Brain pericyte (primary cell): ENCODE measurements around the gene HOXA11.
A peak's percentile ranks its signal among the peaks of the same experiment; 100 is the strongest.

Source experiments
- DNase-seq: peaks from one replicate; pipeline ENCODE4 v3.0.0-alpha.2; 2012; ENCODE audit warnings: low read depth, low spot score

The HOXA11 gene

GRCh38 chr7:27205325-27206280, 20.6 kb upstream of the HOXA11 start:
- no peak for DNase-seq

- DNase-seq, result no peak
Measured at GRCh38 chr7:27204851-27205322, 19.9 kb upstream of the HOXA11 start.

- DNase-seq, result no peak
Measured at GRCh38 chr7:27203964-27204594, 19.0 kb upstream of the HOXA11 start.

- DNase-seq, result no peak
Measured at GRCh38 chr7:27203365-27203953, 18.4 kb upstream of the HOXA11 start.

- no peak for DNase-seq
Measured at GRCh38 chr7:27202862-27203134, 17.8 kb upstream of the HOXA11 start.

DNA sequence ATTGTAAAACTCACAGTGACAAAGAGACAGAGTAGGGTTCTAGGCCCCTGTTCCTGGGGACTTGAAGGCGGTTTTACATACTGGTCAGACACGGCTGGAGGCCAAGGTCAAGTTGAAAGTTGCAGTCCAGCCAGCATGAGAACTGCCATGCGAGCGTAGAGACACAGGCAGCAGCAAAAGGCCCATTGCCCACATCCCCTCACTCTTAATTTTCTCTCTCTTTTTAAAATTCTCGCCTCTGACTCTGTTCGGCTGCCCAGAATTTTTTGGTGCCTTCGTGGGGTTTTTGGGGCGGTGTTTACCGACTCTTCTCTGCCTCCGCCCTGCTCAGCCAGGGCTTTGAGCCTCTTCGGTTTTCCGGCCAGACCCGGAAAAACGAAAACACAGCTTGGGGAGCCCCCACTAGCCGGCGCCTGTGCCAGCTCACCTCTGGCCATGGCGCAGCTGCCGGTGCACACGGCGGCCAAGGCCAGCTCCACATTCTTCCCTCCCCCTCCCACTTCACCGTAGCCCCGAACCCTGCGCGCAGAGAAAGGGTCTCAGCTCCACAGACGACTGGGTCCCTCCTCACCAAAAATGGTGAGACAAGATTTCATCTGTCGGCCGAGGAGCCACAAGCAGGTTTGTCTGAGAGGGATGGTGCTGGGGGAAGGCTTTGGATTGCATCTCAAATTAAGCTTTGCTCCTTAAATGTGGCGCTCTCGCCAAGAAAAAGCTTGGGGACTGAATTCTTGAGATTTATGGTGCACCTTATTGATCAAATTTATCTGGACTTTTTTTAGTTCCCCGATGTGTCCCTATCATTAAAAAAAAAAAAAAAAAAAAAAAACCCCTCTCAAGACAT, 17.2 kb upstream of the HOXA11 start:
- DNase-seq, result no peak

DNA sequence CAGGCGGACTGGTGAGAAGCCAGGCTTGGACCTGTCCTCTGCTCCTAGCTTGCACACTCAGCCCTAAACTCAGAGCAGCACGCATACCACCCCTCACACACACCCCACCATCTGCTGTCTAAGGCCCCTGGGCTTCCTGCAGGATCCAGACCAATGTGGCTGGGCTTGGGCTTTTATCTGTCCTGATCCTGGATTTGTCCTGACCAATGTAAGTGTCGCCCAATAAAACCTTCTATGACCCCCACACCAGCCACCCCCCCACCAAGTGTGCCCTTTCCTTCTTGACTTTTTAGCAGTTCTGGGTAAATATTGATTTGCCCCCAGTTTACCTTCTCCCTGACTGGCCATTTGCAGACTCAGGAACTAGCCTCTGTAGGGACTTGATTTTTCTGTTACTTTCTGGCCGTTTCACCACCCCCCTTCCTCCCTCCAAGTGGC, 16.6 kb upstream of the HOXA11 start:
- DNase-seq, result no peak

- DNase-seq, result no peak
Measured at GRCh38 chr7:27200761-27201579, 15.9 kb upstream of the HOXA11 start.

DNA sequence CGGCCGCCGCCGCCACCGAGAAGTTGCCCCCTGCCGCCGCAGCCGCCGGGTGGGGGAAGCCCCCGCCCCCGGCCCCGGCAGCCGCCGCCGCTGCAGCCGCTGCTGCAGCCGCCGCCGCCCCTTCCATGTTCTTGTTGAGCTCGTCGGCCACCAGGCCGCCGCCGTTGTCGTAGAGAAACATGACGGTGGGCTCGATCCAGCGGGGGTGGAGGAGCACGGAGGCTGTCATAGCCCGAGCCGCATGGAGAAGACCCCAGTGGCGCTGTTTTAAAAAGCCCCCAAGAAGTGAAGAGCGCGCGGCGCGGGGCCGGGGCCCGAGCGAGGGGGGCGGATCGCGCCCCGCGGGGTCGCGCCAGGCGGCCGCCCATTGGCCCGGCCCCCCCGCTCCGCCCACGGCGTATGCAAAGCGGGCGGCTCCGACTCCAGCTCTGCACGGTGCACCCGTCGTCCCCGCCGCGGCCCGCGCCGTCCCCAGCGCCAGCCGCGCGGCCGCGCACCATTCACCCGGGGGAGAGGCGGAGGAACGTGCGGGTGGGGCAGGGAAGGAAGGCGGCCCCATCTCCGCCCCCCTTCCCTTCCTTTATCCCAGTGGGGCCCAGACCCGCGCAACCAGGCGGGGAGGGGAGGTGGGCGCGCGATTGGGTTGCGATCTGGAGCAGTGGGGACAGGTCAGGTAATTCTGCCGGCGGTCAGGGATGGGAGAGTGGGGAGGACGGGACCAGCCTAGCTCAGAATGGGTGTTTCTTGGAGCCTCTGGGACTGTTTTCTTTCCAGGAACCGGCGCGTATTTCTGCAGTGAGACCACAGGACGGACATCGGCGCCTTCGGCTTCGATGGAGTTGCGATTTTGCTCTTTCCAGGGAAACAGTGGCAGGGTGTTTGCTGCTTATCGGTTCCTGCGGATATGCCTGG, 15.1 kb upstream of the HOXA11 start, which contains the start of gene HOXA13:
HOXA13 (minus strand) TSS at position 243 of the 912 bp plus-strand sequence; CDS start at position 229, 14 bp downstream.
- DNase-seq, result no peak

- no peak for DNase-seq
Measured at GRCh38 chr7:27198871-27199801, 14.1 kb upstream of the HOXA11 start.

DNA sequence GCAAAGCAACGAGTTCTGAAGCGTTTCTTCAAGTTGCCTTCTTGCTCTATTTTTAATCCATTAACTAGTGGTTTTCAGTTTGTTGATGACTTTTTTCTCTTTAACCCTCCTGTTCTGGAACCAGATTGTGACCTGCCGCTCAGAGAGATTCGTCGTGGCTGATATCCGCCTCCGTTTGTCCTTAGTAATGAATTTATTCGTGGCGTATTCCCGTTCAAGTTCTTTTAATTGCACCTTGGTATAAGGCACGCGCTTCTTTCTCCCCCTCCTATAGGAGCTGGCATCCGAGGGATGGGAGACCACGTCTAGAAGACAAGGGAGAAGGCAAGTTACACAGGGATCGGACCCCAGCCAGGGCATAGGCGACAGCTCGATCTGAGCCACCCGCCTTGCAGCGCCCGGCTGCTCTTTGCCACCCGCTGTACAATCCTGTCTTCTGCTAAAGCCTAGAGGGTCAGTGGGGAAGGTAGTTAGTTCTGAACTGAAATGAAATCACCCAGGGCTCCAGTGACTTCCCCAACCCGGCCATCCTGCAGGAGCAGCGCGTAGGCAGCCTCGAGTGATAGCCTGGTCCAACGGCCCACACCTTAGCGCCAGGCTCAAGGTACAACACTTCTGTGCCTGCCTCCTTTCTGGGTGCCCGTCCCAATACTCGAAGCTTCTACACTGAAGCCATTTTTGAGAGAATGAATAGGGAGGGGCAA, 13.3 kb upstream of the HOXA11 start:
- no peak for DNase-seq

DNA sequence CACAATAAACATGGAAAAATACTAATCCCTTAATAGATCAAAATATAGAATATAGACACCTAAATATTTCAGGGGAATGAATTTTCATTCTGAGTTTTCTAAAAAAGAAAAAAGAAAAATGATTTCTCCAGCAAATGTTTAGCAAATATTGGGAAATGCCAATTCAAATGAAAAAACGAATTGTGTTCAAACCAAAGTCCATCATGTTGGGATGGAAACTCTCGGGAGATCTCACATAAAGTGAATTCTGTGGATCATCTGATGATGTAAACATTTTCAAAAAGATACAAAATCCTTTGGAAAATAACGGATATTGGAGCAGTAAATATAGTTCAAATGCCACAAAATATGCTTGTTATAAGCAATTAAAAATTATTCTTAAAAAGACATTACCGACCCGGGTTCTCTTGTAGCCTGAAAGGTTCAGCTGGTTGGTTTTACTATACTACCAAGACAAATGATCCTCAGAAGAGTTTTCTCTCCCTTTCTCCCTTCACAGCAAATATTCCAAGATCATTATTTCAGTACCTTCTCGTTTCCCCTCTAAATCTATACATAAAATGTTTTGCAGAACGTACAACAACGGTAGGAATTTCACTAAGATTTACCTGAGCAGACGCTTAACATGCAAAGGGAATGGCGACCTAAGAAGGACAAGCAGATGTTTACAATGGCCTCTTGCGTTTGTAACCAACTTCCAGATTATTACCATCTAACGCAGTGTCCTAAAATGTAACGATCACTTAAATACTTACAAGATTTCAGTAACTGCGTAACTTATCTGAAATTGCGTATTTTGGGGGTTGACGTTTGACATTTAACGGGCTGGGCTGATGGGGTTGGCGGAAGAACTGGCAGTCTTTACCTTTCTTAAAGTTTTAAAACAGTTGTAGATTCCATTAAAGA, 12.4 kb upstream of the HOXA11 start:
- DNase-seq, result no peak

GRCh38 chr7:27196287-27196767, 11.3 kb upstream of the HOXA11 start:
- DNase-seq, result peak; percentile 20

DNA sequence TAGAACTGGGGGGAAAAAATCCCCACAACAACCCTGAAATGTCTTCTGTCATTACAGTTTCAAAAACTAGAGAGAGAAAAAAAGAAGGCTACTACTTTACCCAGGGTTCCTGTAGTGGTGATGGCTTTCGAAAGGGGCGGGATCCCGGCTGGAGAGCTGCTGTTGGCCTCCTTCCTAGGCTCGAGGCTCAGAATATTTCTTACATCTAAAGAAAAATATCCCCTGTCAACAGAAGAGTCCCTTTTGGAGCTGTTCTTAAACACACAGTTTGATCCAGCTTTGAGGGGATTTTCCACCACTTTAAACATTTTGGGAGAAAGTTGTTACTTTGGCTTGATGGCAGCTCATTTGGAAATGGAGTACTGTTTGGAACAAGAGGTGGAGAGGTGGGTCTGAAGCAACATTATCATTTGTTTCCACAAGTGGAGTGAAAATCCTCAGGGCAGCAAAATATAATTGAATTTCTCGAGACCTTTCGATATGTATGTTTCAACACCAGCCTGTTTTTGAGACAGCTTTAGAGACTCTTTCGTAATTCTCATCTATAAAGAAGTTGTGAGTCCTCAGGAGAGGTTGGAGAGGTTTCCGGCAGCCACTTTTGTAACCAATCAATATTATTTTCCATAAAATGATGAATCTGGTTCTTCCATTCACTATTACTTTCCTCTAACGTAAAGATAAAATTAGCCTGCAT, 9.8 kb upstream of the HOXA11 start:
- no peak for DNase-seq

- no peak for DNase-seq
Measured at GRCh38 chr7:27194002-27194352, 8.9 kb upstream of the HOXA11 start.

DNA sequence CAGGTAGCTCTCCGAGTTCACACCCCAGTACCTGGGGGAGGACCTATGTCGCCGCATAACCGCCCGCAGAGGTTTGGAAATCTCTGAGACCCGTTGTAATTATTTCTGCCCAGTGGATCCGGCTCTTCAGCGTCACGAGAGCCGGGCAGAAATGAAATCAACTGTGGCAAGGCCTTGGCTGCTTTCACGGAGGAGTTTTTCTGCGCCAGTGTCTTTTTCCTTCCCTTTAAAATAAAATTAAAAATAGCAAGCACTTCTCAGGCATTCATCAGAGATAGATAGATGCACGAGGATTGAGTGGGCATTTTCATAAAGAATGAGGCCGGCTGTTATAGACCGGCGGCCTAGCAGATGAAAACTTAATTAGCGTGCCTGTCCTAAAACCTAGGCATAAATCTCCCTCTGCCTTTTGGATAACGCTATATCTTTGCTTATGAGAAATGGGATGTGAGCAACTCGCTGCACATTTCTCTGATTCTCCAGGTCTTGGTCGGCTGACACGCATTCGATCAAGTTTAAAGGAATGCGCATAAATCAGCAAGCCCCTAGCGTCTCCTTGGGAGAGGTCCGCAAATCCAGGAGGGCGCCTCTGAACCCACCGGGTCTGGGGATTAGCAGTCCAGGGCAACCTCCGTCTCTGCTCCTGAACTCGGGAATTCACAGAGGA, 8.4 kb upstream of the HOXA11 start:
- no peak for DNase-seq
